Measurements from ENCODE around the gene FAM110C.

- TF ChIP-seq CTCF (IDR thresholded peaks at IDR 0.05 in 4 of 5, conservative IDR thresholded peaks at IDR 0.05 in 1 of 5) = no peak
- no peak for TF ChIP-seq POLR2A (IDR thresholded peaks at IDR 0.05)
These were observed 18.8 kb upstream of the FAM110C start for GRCh38 chr2:65121-65520.

Data from gastrocnemius medialis (tissue), 4 donors.